GM12878 (cell line): ENCODE data around the gene UTP14C.
"Not testable (repeated sequence)": the region's sequence is repeated elsewhere in the genome, so short reads cannot be mapped to it uniquely, and the experiment has no call there.

Experiments used
- EP300 ChIP-seq, 2 experiments: fragments of 150-350 bp in 1 of 2; IDR thresholded peaks; 2 replicates each; pipeline ENCODE4 v1.6.1; 2011 to 2012; ENCODE audit warnings: low read depth in 2 of 2, low read length in 2 of 2, borderline replicate concordance in 1 of 2, improper control_type of control experiment in 1 of 2, inconsistent platforms in 1 of 2; ENCODE audit not compliant: control insufficient read depth in 1 of 2
- TCF3 ChIP-seq: IDR thresholded peaks from 2 replicates; pipeline ENCODE4 v1.6.1; 2012; ENCODE audit warnings: low read depth, mild to moderate bottlenecking, low read length, borderline replicate concordance; ENCODE audit not compliant: insufficient read depth
- TF ChIP-seq, protein P1 (sequence below), 3 experiments: IDR thresholded peaks in 2 of 3; conservative IDR thresholded peaks in 1 of 3; 2 replicates each; pipeline ENCODE4 v1.5.1; 2011; ENCODE audit warnings: low read depth in 3 of 3, low read length in 3 of 3, mild to moderate bottlenecking in 3 of 3, control low read depth in 2 of 3, moderate library complexity in 2 of 3, inconsistent platforms in 1 of 3, mixed read lengths in 1 of 3; ENCODE audit not compliant: control insufficient read depth in 2 of 3, insufficient read depth in 1 of 3; ENCODE audit errors: extremely low read depth in 1 of 3
- TF ChIP-seq, protein P2 (sequence below): fragments of 450-650 bp; IDR thresholded peaks from 2 replicates; pipeline ENCODE4 v1.6.1; 2016; ENCODE audit warnings: mild to moderate bottlenecking

GRCh38 chr13:51984904-51985303, 39.6 kb upstream of the UTP14C start:
- TF ChIP-seq, protein P1, sequence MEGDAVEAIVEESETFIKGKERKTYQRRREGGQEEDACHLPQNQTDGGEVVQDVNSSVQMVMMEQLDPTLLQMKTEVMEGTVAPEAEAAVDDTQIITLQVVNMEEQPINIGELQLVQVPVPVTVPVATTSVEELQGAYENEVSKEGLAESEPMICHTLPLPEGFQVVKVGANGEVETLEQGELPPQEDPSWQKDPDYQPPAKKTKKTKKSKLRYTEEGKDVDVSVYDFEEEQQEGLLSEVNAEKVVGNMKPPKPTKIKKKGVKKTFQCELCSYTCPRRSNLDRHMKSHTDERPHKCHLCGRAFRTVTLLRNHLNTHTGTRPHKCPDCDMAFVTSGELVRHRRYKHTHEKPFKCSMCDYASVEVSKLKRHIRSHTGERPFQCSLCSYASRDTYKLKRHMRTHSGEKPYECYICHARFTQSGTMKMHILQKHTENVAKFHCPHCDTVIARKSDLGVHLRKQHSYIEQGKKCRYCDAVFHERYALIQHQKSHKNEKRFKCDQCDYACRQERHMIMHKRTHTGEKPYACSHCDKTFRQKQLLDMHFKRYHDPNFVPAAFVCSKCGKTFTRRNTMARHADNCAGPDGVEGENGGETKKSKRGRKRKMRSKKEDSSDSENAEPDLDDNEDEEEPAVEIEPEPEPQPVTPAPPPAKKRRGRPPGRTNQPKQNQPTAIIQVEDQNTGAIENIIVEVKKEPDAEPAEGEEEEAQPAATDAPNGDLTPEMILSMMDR (IDR thresholded peaks at IDR 0.05 in 2 of 3, conservative IDR thresholded peaks at IDR 0.05 in 1 of 3; ENCODE audit: control insufficient read depth in 2 of 3, extremely low read depth in 1 of 3, insufficient read depth in 1 of 3, low read depth in 3 of 3, low read length in 3 of 3), result not testable (repeated sequence)
- TF ChIP-seq TCF3; EP300 (IDR thresholded peaks at IDR 0.05; ENCODE audit: borderline replicate concordance in 1 of 2, control insufficient read depth in 1 of 2, low read depth in 2 of 2, low read length in 2 of 2): not testable (repeated sequence)
- TF ChIP-seq, protein P2, sequence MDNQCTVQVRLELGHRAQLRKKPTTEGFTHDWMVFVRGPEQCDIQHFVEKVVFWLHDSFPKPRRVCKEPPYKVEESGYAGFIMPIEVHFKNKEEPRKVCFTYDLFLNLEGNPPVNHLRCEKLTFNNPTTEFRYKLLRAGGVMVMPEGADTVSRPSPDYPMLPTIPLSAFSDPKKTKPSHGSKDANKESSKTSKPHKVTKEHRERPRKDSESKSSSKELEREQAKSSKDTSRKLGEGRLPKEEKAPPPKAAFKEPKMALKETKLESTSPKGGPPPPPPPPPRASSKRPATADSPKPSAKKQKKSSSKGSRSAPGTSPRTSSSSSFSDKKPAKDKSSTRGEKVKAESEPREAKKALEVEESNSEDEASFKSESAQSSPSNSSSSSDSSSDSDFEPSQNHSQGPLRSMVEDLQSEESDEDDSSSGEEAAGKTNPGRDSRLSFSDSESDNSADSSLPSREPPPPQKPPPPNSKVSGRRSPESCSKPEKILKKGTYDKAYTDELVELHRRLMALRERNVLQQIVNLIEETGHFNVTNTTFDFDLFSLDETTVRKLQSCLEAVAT, result not testable (repeated sequence)
